Activated CD4-positive, CD25-positive, alpha-beta regulatory T cell treated with anti-CD3 and anti-CD28 coated beads, Interleukin-2, amount 50 U/mL, for 16 hours (primary cell): Measurements from ENCODE around the gene KIF1B.
"Not testable (repeated sequence)": the region's sequence is repeated elsewhere in the genome, so short reads cannot be mapped to it uniquely, and the experiment has no call there.

Source experiments
- DNase-seq: peaks from one replicate; pipeline ENCODE4 v3.0.0-alpha.2; 2020; ENCODE audit warnings: low read depth, low spot score

Gene KIF1B

GRCh38 chr1:10326251-10326650, 115.9 kb downstream of the KIF1B start:
- no peak for DNase-seq

GRCh38 chr1:10328180-10328963, 118.0 kb downstream of the KIF1B start:
- no peak for DNase-seq

GRCh38 chr1:10337436-10337835, 127.1 kb downstream of the KIF1B start:
- DNase-seq = no peak

GRCh38 chr1:10338047-10338446, 127.7 kb downstream of the KIF1B start:
- DNase-seq = no peak

- DNase-seq = no peak
Observed at GRCh38 chr1:10338611-10339010, 128.2 kb downstream of the KIF1B start.

GRCh38 chr1:10339036-10339567, 128.7 kb downstream of the KIF1B start:
- DNase-seq = no peak

GRCh38 chr1:10339815-10340214, 129.4 kb downstream of the KIF1B start:
- no peak for DNase-seq

- DNase-seq = no peak
Observed at GRCh38 chr1:10340930-10341590, 130.7 kb downstream of the KIF1B start.

- no peak for DNase-seq
Observed at GRCh38 chr1:10347109-10347508, 136.7 kb downstream of the KIF1B start.

GRCh38 chr1:10353282-10353681, 142.9 kb downstream of the KIF1B start:
- DNase-seq = no peak

GRCh38 chr1:10353693-10354092, 143.3 kb downstream of the KIF1B start:
- DNase-seq = no peak

- DNase-seq = no peak
Observed at GRCh38 chr1:10360045-10360444, 149.7 kb downstream of the KIF1B start.

GRCh38 chr1:10361515-10361914, 151.1 kb downstream of the KIF1B start:
- DNase-seq = no peak

- no peak for DNase-seq
Observed at GRCh38 chr1:10368194-10368593, 157.8 kb downstream of the KIF1B start.

GRCh38 chr1:10374442-10374860, 164.1 kb downstream of the KIF1B start:
- DNase-seq = no peak

- DNase-seq = not testable (repeated sequence)
Observed at GRCh38 chr1:10377365-10378029, 167.1 kb downstream of the KIF1B start.

- DNase-seq = no peak
Observed at GRCh38 chr1:10378081-10378841, 167.9 kb downstream of the KIF1B start.

- DNase-seq = no peak
Observed at GRCh38 chr1:10379101-10379620, 168.8 kb downstream of the KIF1B start.

GRCh38 chr1:10379676-10380075, 169.3 kb downstream of the KIF1B start:
- DNase-seq = no peak

GRCh38 chr1:10380594-10381275, 170.4 kb downstream of the KIF1B start:
- no peak for DNase-seq

GRCh38 chr1:10383630-10384029, 173.3 kb downstream of the KIF1B start:
- DNase-seq = no peak
